ENCODE results near the gene LYRM2. TPM values are rescaled to one million over a fixed set of nuclear protein-coding genes. Genes with fewer than 3 reads are reported as not detected.

The LYRM2 gene
- polyA plus RNA-seq, 3 donors = 9.5 to 26.7 (median 13.8) TPM

DNA sequence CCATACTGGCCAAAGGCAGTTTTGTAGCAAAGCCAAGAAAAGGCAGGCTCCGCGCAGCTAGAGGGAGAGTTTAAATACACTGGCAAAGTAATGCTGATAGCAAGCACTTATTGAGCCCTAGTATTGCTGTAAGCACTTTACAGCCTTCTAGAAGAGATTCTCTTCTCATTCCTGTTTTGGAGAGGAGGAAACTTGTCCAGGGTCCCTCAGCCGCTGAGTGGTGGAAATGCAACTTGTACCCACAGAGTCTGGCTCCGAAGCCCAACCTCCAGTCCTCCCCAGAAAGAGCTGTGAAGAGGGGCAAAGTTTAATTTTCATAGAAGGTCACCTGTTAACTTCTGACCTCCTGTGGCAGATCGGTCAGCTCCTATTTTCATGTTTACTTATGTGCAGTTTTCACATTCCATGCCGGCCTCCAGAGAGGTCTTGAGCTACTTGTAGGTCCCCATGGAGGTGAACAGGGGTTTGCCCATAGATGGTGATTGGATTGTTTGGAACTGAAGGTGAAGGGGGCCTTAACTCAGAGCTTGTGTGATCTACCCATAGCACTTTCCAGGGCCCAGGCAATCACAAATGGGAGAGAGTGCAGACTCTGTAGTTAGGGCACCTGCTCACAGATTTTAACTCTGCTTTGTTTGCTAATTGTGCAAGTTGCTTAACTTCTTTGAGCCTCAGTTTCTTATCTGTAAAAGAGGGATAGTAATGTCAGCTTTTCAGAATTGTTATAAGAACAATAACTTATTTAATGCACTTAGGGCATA lies 70.7 kb downstream of the LYRM2 start:
- 52 to 93% (median 87%) methylated on average over 6 of the region's 6 CpGs for WGBS, 3 donors
- no peak overlapping the region for H3K27ac ChIP-seq (ENCODE audit: low read depth, low read length)

DNA sequence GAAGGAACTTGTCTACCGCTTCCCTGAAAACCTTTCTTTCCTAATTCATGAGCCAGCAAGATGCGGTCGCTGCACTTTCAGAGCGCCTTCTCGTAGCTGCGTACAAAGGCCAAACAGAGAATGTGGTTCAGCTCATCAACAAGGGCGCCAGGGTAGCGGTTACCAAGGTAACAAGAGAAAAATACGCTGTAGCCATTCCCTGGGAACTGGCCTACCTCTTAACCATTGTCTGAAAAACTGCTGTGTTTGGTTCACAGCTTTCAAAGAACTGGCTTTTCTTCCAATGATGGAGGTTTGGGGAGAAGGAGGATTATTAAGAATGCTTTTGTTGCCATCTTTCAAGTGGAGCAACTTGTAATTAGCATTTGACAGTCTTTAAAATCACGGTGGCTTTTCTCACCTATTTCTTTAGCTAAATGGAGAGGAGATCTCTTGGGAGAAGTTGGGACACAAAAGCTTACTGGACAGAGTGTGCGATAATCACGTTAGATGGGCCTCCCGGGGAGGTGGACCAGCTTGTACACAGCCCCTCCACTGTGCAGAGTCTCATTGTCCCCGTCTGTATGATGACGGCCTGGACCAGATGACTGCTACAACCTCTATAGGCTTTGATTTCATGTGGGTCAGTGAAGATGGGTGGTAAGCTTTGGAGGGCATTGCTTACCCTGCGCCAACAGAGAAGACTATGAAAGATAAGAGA lies 71.5 kb downstream of the LYRM2 start:
- no peak overlapping the region for H3K27ac ChIP-seq (ENCODE audit: low read depth, low read length)

DNA sequence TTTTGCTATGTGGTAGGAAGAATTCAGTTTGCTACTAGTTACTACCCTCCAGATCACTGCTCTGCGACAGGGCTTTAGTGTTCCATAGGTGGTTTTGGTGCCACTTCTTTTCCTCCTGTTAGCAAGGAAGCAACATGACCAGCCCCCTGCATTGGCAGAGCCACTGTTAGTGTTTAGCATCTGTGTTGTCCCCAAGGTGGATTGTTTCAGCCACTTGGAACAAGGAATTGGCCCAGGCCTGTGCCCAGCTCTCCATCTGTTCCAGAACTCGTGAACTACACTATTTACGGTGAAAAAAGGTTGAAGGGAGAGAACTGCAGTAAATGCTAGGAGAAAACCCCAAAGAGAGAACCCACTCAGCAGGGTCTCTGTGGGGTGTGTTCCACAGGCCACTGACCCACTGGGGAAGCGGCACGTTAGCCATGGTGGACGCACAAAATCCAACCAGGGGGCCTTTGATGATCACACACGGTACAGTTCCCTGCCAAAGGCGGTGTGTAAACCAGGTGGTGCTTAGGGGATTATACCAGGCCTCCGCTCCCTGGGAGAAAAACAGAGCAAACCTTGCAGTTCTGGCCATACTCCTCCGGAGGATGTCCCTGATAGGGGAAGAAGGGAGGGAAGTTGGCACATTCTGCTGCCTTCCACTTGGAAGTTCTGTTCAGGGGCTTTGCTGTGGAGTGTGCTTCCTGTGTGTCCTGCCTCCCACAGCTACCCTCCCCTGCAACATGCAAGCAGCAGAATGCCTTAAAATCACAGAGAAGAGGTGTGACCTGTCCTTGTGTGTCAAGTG lies 72.3 kb downstream of the LYRM2 start:
- WGBS, 3 donors = 88 to 93% (median 91%) methylated on average over 10 of the region's 10 CpGs
- H3K27ac ChIP-seq (ENCODE audit: low read depth, low read length) = no peak overlapping the region

More for the DNA sequence above, 71.5 kb downstream of the LYRM2 start:
- 93 to 96% (median 94%) methylated on average over 16 of the region's 16 CpGs for WGBS, 3 donors

DNA sequence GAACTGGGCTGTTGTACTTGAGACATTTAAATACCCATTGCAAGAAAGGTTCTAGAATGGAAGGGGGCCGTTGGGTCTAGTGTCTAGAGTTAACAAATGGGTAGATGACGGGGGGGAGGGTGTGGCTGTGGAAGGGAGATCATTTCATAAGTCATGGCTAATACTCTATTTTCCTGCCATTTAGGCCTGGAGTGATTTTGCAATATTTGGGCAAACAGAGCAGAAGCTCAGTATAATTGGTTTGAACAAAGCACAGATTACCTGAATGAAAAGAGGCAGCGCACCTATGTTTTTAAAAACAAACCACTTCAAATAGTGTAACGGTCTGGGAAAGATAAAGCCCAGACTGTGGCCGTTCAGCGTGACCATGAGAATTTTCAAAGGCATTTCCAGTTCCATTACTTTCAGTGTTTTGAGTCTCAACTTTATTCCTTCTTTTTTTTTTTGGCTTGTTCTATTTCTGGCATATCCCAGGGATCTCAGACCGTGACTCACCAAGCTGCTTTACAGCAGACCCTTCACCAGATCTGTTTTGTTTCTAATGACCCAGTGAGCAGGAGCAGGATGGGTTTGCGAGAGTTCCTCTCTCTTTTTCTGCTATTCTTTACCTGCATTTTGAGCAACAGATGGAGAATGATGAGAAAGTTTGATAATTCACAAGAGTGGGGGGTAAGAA lies 73.7 kb downstream of the LYRM2 start:
- no peak overlapping the region for H3K27ac ChIP-seq (ENCODE audit: low read depth, low read length)
- 71 to 72% (median 71%) methylated on average over 8 of the region's 8 CpGs for WGBS, 3 donors

DNA sequence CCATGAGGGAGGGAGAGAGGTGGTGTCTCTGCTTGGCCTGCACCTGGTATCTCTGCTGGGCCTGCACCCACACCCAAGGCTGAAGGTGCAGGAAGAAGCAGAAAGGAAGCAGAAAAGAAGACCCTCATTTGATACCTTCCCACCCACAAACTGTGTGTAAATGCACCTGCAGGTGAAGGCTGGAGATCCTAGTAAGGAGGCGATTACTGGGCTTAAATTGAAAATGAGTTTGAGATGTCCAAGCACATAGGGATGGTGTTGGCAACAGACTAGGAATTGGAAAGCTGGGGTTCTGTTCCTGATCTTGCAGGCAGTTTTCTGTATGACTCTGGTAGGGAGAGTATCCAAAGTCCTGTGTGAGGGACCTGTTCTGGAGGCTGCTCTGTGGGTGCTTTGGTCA lies 74.7 kb downstream of the LYRM2 start:
- H3K27ac ChIP-seq (ENCODE audit: low read depth, low read length) = no peak overlapping the region
- 93 to 100% (median 98%) methylated on average over 1 of the region's 1 CpG for WGBS, 3 donors

DNA sequence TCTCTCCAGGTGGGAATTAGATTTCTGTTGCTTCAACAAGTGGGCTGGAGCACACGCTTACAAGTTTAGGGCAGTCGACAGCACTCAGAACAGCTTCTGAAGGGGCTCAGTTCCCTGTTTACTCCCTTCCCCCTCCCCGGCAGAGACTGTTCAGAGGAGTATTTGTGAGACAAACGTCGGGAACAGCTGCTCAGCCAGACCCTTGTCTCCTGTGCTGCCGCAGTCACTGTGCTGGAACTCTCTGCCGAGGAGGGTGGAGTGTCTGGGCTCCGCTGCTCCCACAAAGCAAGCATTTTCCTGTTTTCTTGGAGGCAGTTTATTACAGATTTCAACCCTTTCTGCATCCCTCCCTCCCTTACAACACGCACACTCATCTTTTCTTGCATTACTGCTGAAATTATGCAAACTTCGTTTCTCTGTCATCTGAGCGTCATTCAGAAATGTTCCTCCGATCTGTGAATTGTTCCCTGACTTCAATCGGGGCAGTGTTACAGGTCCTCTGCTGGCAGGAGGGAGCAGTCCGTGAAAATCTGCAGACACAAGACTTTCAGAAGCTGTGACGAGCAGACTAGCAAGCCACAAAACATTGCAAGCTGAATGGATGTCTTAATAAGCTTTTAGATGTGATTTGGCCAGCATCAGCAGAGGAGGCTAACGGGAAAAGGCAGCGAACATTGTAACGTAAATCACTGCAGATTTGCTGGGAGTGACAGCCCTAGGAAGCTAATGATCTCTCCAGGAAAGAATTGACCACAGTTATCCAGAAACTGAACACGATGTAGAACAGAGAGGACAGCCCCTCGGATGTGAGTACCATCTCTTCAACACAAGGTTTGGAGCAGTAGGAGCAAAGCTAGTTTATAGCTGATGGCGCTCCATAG lies 76.2 kb downstream of the LYRM2 start:
- 53 to 67% (median 66%) methylated on average over 21 of the region's 21 CpGs for WGBS, 3 donors

DNA sequence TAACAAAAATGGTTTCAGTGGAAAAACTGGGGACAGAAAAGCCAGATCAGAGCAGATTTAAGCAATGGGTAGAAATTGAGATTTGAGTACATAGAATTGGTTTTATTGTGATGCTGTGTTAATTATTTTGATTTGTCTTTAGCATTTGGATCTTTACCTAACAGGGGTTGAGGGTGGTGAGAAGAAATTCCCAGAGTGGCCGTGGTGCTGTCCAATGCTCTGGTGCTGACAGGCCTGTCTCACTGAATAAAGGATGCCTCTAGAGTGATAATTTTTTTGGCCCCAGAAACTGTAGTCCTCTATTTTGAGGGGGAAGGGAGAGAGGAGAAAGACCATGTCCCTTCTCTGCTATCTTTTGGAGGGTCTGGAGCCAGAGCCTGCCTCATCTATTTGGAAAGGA lies 79.1 kb downstream of the LYRM2 start:
- whole genome bisulfite sequencing, 3 donors = 89 to 93% (median 91%) methylated on average over 1 of the region's 1 CpG
- H3K27ac ChIP-seq (ENCODE audit: low read depth, low read length) = no peak overlapping the region

More for the DNA sequence above, 76.2 kb downstream of the LYRM2 start:
- no peak overlapping the region for H3K27ac ChIP-seq (ENCODE audit: low read depth, low read length)

DNA sequence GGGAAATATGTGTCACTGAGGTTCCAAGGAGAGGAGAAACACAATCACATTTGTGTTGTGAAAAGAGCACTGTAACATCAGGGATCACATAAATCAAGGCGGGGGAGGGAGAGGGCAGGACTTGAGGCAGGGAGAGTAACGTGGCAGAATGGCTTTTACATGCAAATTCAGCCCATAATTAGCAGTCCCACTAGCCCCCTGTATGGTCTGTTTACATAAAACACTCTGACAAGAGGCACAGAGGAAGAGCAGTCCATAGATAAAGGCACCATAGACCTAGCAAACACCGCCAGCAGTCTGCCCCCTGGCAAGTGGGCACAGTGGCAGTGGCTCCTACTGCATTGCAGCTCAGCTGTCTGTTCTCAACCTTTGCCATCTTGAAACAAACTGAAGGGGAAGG lies 82.7 kb downstream of the LYRM2 start:
- 68 to 87% (median 72%) methylated on average over 3 of the region's 3 CpGs for WGBS, 3 donors

DNA sequence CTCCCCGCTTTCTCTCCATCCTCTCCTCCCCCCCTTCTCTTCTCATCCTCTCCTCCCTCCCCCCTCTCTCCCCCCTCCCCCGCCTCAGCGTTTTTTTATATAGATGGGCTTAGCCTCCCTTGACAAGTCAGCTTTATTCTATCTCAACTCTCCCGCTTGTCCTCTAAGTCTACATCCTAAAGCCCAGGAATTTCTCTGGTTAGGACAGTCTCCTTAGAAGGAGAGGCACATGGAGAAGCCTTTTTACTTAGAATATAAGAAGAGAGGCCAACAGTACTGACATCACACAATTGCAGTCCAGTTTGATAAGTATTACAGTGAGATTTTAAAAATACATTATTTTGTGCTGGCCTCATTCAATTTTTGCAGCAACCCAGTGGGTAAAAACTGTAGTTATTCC lies 83.5 kb downstream of the LYRM2 start:
- 68 to 76% (median 73%) methylated on average over 3 to 4 of the region's 4 CpGs for WGBS, 3 donors
- no peak overlapping the region for H3K27ac ChIP-seq (ENCODE audit: low read depth, low read length)

More for the DNA sequence above, 82.7 kb downstream of the LYRM2 start:
- H3K27ac ChIP-seq (ENCODE audit: low read depth, low read length) = no peak overlapping the region

DNA sequence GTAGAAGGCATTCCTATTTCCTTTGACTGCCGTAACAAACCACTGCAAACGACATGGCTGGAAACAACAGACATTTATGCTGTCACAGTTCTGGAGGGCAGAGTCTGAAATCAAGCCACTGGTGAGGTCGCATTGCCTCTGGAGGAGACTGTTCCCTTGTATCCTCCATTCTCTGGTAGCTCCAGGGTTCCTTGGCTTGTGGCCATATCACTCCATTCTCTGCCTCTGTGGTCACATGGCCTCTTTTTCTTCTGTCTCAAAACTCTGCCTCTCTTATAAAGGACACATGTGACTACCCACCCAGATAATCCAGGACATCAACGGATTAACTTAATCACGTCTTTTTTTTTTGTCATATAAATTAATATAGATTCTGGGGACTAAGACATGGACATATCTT lies 84.4 kb downstream of the LYRM2 start:
- H3K27ac ChIP-seq (ENCODE audit: low read depth, low read length) = no peak overlapping the region
- 89 to 92% (median 89%) methylated on average over 5 of the region's 5 CpGs for WGBS, 3 donors

DNA sequence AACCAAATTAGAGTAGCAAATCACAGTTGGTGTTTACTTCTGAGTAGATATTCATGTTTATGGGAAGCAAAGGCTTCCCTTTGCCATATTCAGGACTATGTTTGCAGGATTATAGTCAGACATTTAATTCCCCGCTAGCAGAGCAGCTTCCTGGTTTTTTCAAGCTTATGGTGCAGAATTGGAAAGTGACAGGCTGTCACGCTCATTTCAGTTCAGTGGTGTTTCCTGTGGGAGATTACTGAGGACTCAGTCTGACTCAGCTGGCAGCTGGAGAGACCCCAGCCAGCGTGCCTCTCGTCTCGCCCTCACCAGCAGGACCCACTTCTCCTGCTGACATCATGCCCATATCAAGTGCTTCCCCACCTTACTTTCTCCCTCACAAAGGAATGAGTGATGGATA lies 85.1 kb downstream of the LYRM2 start:
- 72 to 94% (median 75%) methylated on average over 5 of the region's 5 CpGs for WGBS, 3 donors
- H3K27ac ChIP-seq (ENCODE audit: low read depth, low read length) = no peak overlapping the region

DNA sequence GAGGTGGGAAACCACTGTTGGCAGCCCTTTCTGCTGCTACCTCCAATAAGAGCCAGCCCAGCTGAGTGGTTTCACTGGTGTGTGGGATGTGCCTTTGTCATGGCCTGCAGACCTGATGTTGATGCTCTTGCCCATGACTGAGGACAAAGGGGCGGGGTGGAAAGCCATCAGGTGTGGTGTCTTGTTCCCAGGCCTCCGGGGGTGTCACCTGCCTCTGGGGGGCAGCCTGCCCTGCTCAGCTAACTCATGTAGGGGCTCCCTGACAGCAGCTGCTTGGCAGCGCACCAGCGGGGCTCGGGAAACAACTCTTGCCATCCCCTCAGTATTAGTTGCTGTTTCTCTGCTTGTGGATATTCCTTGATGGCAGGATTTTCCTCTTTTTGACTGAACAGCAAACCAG lies 91.3 kb downstream of the LYRM2 start:
- 83 to 84% (median 83%) methylated on average over 5 of the region's 5 CpGs for WGBS, 3 donors
- H3K27ac ChIP-seq (ENCODE audit: low read depth, low read length) = no peak overlapping the region

DNA sequence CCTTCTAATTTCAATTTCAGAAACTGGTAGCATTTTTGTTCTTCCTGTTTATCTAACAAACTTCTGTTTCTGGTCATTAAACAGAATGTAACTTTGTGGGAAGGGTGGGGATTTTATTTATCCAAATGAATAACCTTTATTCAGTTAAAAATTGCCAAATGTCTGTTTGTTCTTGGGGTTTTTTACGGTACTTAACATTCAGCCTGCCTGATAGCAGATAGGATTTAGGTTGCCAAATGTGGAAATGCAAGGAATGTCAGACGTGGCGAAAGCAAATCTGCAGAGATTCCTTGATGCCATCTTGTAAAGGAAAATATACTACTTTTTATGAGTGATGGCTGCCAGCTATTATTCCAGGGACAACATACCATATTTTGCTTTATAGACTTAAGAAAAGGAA lies 95.7 kb downstream of the LYRM2 start:
- 53 to 80% (median 73%) methylated on average over 3 of the region's 3 CpGs for WGBS, 3 donors
- no peak overlapping the region for H3K27ac ChIP-seq (ENCODE audit: low read depth, low read length)

DNA sequence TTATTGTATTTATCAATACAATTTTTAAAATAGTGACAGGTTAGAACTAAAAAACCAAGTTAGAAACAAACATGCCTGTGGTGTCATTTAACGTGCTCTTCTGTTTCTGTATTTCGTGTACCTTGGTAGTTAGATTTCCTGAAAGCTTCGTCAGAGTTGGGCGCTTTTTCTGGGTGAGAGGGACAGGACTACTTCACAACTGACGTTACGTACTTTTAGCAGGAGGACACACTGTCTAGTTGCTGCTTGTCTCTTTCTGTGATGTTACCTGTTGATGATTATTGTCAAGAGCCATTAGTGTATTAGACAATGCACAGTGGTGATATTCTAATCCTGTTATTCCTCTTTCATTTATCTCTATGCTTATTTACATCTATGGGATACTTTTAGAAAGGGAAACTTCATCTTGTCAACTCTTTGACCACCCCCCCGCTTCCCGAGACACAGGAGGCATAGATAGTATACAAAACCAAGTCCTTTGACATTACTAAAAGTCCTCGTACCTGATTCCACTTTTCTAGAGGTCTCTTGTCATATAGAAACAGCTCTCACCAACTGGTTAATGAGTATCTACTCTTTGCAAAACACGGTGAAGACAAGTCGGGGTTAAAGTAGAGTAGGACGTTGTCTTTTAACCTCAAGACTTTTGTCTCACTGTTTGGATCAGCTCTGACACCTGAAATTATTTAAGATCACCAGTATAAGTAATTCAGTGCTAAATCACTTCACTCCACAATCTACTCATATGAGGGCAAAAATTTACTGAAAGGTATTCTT lies 96.3 kb downstream of the LYRM2 start:
- no peak overlapping the region for H3K27ac ChIP-seq (ENCODE audit: low read depth, low read length)
- 76 to 92% (median 91%) methylated on average over 12 of the region's 12 CpGs for WGBS, 3 donors

DNA sequence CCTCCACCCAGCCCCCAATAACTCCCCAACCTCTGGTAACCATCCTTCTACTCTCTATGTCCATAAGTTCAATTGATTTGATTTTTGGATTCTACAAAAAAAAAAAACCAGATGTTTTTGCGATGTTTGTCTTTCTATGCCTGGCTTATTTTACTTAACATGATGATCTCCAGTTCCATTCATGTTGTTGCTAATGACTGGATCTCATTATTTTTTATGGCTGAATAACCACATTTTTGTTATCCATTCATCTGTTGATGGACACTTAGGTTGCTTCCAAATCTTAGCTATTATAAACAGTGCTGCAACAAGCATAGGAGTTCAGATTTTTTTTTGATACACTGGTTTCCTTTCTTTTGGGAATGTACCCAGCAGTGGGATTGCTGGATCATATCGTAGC lies 98.8 kb downstream of the LYRM2 start:
- 91 to 94% (median 94%) methylated on average over 2 of the region's 2 CpGs for WGBS, 3 donors
- H3K27ac ChIP-seq (ENCODE audit: low read depth, low read length) = no peak overlapping the region

DNA sequence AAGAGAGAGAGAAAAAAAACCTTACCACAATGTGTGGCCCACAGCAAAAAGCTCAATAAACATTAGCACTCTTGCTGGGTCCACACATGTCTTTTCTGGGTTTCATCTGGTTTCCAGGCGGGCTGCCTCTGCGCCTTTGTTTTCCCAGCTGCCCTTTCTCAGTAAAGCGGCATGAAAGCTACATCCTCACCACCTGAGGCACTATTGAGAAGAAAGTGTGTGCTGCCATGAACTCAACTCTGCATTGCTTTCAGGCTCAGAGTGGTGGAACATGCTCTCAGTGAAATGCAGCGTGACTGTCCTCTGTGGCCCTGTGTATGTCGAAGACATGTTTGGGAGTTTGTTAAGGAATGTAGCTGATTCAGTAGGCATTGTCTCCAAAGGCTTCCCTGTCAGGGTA lies 102.3 kb downstream of the LYRM2 start:
- 91 to 94% (median 92%) methylated on average over 5 of the region's 5 CpGs for WGBS, 3 donors
- no peak overlapping the region for H3K27ac ChIP-seq (ENCODE audit: low read depth, low read length)

DNA sequence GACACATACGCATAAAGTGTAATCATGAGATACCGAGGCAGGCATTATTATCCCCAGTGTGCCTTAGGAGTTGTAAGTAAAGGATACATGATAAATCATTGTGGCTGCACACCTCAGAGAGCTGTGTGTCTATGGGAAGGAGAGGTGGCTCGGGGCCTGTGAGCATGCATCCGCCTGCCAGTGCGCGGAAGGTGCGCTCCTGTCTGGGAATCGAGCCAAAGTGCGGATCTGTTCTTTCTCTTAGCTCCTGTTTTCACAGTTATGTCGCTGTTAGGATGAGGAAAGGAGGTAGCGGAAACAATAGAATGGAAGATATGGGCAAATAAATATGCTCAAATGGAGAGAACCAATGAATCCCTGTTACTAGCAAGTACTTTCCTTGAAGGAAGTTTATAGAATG lies 107.6 kb downstream of the LYRM2 start:
- 79 to 91% (median 79%) methylated on average over 11 of the region's 11 CpGs for WGBS, 3 donors
- H3K27ac ChIP-seq (ENCODE audit: low read depth, low read length) = no peak overlapping the region

Data from adipose tissue (tissue), 3 donors.